ENCODE data around the gene PDE1C.

The PDE1C gene

DNA sequence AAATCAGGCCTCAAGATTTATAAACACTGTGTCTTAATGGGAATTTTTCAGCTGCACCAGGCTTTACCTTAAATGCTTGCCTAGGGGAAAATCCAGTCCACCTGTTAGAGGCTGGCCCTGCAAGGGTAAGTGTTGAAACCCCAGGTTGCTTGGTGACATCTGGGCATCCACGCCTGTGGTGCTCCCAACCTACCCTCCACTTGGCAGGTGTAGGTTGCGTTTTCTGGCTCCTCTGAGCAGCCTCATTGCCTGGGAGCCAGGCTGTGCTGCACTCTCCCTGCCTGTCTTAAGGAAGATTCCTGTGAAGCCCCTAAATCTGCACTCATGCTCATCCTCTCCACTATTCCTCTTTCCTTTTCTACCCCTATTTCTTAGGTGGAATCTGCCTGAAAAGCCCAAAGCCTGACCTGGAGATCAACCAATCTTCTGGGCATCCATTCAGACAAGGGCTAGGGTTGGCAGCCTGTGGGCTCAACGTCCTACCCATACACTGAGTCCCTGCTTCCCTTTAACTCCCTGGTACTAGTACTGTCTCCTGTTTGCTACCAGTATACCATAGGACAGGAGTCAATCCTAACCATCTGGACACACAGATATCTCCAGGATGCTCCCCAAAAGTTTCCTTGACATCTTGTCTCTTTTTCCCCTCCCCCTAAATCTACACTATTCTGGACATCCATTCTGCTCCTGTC lies 150.4 kb downstream of the PDE1C start:
- no peaks in the 10 kb centered on the region for H3K9me3 ChIP-seq (ENCODE audit: control insufficient read depth, insufficient read depth, low read depth, low read length)
- peaks cover 5% of the 10 kb centered on the region; the same call in 1 of the 2 replicates for H3K27me3 ChIP-seq (ENCODE audit: control insufficient read depth, insufficient read depth, low read length)
- no peak overlapping the region for H3K27ac ChIP-seq (ENCODE audit: low read depth, low read length)
- no peak overlapping the region for H3K9ac ChIP-seq (ENCODE audit: low read length)
- no peaks in the 10 kb centered on the region for H3K4me1 ChIP-seq (ENCODE audit: control insufficient read depth, insufficient read depth, low read length)
- H3K4me3 ChIP-seq (ENCODE audit: low read depth, low read length) = no peak overlapping the region
- H3K36me3 ChIP-seq (ENCODE audit: control insufficient read depth, insufficient read depth, low read length) = no peaks in the 10 kb centered on the region

DNA sequence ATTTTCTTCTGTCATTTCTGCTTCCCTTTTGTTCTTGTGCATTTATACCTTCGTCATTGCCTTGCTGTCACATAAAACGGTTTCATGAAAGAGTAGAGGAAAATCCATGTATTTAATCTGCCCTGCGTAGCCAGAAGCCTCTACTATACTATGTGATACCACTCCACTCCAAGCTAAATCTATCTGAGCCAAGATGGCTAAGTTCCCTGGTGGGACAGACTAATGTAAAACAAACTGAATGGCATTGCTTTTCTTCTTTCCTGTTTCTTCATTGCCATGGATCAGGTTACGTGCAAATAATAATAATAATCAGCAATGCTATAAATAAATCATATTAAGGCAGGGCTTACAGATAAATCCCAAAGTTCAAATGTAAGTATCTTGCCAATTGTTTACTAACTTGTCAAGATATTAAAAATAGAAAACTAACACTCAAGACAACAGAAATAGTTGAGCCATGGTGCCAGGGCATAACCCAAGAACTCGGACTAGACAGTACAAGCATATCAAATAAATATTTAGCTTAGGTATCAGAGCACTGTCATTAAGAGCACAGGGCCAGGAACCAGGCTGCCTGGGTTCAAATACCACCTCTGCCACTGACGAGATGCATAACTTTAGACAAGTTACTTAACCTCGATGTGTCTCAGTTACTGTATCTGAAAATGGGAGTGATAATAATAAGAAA lies 151.4 kb downstream of the PDE1C start:
- Histone ChIP-seq H3K27ac (ENCODE audit: low read depth, low read length) (no peak overlapping the region), H3K9me3 (ENCODE audit: control insufficient read depth, insufficient read depth, low read depth, low read length) (no peaks in the 10 kb centered on the region), H3K36me3 (ENCODE audit: control insufficient read depth, insufficient read depth, low read length) (no peaks in the 10 kb centered on the region), H3K9ac (ENCODE audit: low read length) (no peak overlapping the region), H3K4me1 (ENCODE audit: control insufficient read depth, insufficient read depth, low read length) (no peaks in the 10 kb centered on the region), H3K4me3 (ENCODE audit: low read depth, low read length) (no peak overlapping the region), H3K27me3 (ENCODE audit: control insufficient read depth, insufficient read depth, low read length) (peaks cover 5% of the 10 kb centered on the region; the same call in 1 of the 2 replicates)

DNA sequence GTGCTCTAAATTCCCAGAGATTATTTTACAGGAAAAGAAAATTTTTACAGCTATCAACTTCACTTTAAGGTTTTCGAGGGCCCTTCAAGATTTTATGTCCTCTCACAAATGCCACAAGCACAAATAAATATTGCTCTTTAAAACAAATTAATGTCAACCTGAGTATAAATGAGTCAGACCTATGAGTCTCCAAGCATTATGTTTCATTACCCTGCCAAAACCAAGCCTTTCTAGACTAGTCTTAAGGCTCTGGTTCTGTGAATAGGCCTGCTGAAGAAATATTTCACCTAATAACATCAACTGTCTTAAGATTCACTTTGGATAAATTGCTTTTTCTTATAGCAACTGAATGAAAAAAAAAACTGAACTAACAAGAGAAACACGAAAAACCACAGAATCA lies 153.0 kb downstream of the PDE1C start:
- Histone ChIP-seq H3K9ac (ENCODE audit: low read length) (no peak overlapping the region), H3K9me3 (ENCODE audit: control insufficient read depth, insufficient read depth, low read depth, low read length) (no peaks in the 10 kb centered on the region), H3K4me3 (ENCODE audit: low read depth, low read length) (no peak overlapping the region), H3K4me1 (ENCODE audit: control insufficient read depth, insufficient read depth, low read length) (no peaks in the 10 kb centered on the region), H3K27me3 (ENCODE audit: control insufficient read depth, insufficient read depth, low read length) (peaks cover 5% of the 10 kb centered on the region; the same call in 1 of the 2 replicates), H3K36me3 (ENCODE audit: control insufficient read depth, insufficient read depth, low read length) (no peaks in the 10 kb centered on the region), H3K27ac (ENCODE audit: low read depth, low read length) (no peak overlapping the region)

DNA sequence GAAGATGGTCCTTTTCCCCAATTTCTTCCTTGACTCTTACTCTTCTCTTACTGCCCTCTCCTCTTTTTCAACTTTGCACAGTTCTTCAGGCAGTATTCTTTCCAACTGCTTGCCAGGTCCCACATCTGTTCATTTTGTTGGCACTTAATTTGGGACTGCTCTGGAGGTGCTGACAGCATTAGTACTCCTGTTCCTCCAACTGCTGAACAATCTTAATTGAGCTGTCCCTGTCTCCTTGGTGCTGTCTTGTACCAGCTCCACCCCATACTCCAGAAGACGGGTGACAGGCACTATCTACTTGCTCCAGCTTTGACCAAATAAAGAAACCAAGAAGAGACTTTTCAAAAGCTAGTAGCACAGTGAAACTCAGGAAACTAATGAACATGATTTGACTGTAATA lies 160.0 kb downstream of the PDE1C start:
- no peak overlapping the region for H3K27ac ChIP-seq (ENCODE audit: low read depth, low read length)
- no peaks in the 10 kb centered on the region for H3K4me1 ChIP-seq (ENCODE audit: control insufficient read depth, insufficient read depth, low read length)
- no peak overlapping the region for H3K4me3 ChIP-seq (ENCODE audit: low read depth, low read length)
- H3K9ac ChIP-seq (ENCODE audit: low read length) = no peak overlapping the region
- no peaks in the 10 kb centered on the region for H3K36me3 ChIP-seq (ENCODE audit: control insufficient read depth, insufficient read depth, low read length)
- H3K27me3 ChIP-seq (ENCODE audit: control insufficient read depth, insufficient read depth, low read length) = no peaks in the 10 kb centered on the region
- H3K9me3 ChIP-seq (ENCODE audit: control insufficient read depth, insufficient read depth, low read depth, low read length) = no peaks in the 10 kb centered on the region

DNA sequence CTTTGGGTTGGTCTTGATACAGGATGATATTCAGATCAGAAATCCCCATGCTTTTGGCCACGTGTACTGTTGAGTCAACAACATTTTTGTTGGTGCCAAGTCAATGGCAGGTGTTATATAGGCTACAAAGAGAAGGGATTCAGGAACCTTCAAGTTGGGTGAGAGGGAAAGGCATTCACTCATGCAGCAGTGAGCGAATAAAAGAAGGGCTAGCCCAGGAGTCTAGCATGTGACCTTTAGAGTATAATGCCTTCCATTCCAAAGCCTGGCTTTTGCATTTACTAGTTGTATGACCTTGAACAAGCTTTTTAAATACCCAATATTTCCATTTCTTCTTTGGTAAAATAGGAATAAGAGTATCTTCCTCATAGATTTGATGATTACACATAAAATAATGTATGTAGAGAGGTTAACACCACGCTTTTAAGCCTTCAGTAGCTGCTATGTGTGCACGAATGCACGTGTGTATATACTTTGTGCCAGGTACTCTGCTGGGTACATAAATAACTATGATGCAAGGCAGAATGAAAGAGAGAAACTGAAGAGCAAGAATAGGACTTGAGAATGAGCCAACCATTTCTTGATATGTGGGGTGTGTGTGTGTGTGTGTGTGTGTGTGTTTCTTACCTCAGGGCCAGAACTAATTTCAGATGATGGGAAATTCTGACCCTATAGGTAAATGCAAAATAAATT lies 163.6 kb downstream of the PDE1C start:
- H3K27me3 ChIP-seq (ENCODE audit: control insufficient read depth, insufficient read depth, low read length) = no peaks in the 10 kb centered on the region
- H3K4me1 ChIP-seq (ENCODE audit: control insufficient read depth, insufficient read depth, low read length) = no peaks in the 10 kb centered on the region
- H3K27ac ChIP-seq (ENCODE audit: low read depth, low read length) = no peak overlapping the region
- no peaks in the 10 kb centered on the region for H3K36me3 ChIP-seq (ENCODE audit: control insufficient read depth, insufficient read depth, low read length)
- no peaks in the 10 kb centered on the region for H3K9me3 ChIP-seq (ENCODE audit: control insufficient read depth, insufficient read depth, low read depth, low read length)
- no peak overlapping the region for H3K9ac ChIP-seq (ENCODE audit: low read length)
- no peak overlapping the region for H3K4me3 ChIP-seq (ENCODE audit: low read depth, low read length)

DNA sequence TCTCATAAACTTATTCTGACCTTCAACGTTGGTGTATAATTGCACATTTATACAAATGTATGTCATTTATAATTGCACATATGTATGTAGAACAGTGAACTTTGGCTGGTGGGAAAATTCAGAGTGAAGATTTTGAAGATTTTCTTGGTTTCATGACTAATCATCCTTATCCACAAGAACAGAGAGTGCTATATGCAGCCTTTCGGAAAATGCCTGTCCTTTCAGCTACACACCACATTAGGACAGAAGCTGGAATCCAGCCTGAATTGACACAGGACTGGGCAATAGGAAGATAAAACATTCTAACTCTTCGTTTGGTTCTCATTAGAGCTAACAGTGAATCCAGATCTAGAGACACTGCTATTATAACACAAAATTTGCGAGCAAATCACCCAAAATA lies 166.2 kb downstream of the PDE1C start:
- Histone ChIP-seq H3K9ac (ENCODE audit: low read length) (no peak overlapping the region), H3K4me1 (ENCODE audit: control insufficient read depth, insufficient read depth, low read length) (peaks cover 5% of the 10 kb centered on the region; the same call in 1 of the 2 replicates), H3K27me3 (ENCODE audit: control insufficient read depth, insufficient read depth, low read length) (no peaks in the 10 kb centered on the region), H3K27ac (ENCODE audit: low read depth, low read length) (no peak overlapping the region), H3K4me3 (ENCODE audit: low read depth, low read length) (no peak overlapping the region), H3K36me3 (ENCODE audit: control insufficient read depth, insufficient read depth, low read length) (no peaks in the 10 kb centered on the region), H3K9me3 (ENCODE audit: control insufficient read depth, insufficient read depth, low read depth, low read length) (no peaks in the 10 kb centered on the region)

DNA sequence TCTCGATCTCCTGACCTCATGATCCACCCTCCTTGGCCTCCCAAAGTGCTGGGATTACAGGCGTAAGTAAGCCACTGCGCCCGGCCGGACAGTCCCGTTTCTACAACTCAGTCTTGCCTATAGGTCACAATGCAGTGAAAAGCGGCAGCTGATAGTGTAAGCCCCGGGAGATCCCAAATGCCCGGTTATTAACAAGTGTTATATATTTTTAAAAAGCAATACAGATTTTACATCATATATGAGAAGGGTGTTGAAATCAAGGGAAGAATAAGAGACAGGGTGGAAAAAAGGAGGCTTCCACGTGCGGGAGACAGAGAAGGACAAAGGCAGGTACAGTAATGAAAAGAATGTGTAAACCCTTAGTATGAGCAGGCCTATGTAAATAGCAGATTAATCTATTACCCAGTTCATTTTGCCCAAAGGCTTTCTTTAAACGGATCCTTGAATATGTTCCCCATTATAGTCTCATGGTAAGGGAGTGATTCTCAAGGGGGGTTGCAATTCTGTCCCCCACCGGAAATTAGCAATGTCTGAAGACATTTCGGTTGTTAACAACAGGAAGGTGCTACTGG lies 170.8 kb downstream of the PDE1C start:
- Histone ChIP-seq H3K27me3 (ENCODE audit: control insufficient read depth, insufficient read depth, low read length) (no peaks in the 10 kb centered on the region), H3K9ac (ENCODE audit: low read length) (no peak overlapping the region), H3K9me3 (ENCODE audit: control insufficient read depth, insufficient read depth, low read depth, low read length) (no peaks in the 10 kb centered on the region), H3K4me3 (ENCODE audit: low read depth, low read length) (no peak overlapping the region), H3K27ac (ENCODE audit: low read depth, low read length) (no peak overlapping the region), H3K36me3 (ENCODE audit: control insufficient read depth, insufficient read depth, low read length) (no peaks in the 10 kb centered on the region), H3K4me1 (ENCODE audit: control insufficient read depth, insufficient read depth, low read length) (peaks cover 11% of the 10 kb centered on the region; the same call in 1 of the 2 replicates)

DNA sequence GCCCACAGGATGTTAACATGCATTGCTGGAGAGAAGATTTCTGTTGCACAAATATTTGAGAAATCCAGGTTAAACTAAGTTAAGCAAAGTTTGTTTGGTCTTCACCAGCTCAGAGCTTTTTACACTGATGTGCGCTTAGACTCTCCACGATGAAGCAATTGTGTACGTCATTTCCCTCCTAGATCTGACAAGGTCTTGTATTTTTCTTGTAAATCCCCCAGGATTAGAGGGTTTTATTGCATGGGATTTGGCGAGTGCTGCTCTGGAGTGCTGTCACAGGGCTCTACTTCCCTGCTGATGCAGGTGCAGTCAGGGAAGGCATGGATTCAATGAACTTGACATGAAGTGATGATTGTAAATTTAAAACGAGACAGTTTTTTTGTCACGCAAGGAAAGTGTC lies 173.3 kb downstream of the PDE1C start:
- Histone ChIP-seq H3K36me3 (ENCODE audit: control insufficient read depth, insufficient read depth, low read length) (no peaks in the 10 kb centered on the region), H3K9me3 (ENCODE audit: control insufficient read depth, insufficient read depth, low read depth, low read length) (no peaks in the 10 kb centered on the region), H3K9ac (ENCODE audit: low read length) (no peak overlapping the region), H3K4me3 (ENCODE audit: low read depth, low read length) (no peak overlapping the region), H3K4me1 (ENCODE audit: control insufficient read depth, insufficient read depth, low read length) (peaks cover 11% of the 10 kb centered on the region; the same call in 1 of the 2 replicates), H3K27me3 (ENCODE audit: control insufficient read depth, insufficient read depth, low read length) (no peaks in the 10 kb centered on the region; the same call in 1 of the 2 replicates), H3K27ac (ENCODE audit: low read depth, low read length) (no peak overlapping the region)

DNA sequence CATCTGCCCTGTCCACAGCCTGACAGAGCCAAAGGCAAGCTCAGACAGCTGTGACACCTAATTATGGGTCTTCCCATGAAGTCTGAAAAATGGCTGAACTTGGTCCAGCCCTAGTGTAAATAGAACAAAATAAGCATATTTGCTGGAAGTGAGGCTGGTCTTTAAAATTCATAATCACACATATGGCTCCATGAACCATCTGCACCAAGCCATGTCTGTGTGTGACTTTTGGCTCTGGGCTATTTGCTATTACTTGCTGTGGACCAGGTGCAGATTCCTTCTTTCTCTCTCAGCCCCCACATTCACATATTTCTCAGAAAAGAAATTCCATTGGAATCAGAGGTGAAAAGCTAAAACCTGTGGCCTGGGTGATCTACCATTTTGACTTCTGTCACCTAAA lies 175.9 kb downstream of the PDE1C start:
- no peak overlapping the region for H3K27ac ChIP-seq (ENCODE audit: low read depth, low read length)
- peaks cover 6% of the 10 kb centered on the region; the same call in 1 of the 2 replicates for H3K4me1 ChIP-seq (ENCODE audit: control insufficient read depth, insufficient read depth, low read length)
- no peak overlapping the region for H3K9ac ChIP-seq (ENCODE audit: low read length)
- H3K4me3 ChIP-seq (ENCODE audit: low read depth, low read length) = no peak overlapping the region
- no peaks in the 10 kb centered on the region for H3K36me3 ChIP-seq (ENCODE audit: control insufficient read depth, insufficient read depth, low read length)
- H3K27me3 ChIP-seq (ENCODE audit: control insufficient read depth, insufficient read depth, low read length) = no peaks in the 10 kb centered on the region; the same call in 1 of the 2 replicates
- H3K9me3 ChIP-seq (ENCODE audit: control insufficient read depth, insufficient read depth, low read depth, low read length) = no peaks in the 10 kb centered on the region

DNA sequence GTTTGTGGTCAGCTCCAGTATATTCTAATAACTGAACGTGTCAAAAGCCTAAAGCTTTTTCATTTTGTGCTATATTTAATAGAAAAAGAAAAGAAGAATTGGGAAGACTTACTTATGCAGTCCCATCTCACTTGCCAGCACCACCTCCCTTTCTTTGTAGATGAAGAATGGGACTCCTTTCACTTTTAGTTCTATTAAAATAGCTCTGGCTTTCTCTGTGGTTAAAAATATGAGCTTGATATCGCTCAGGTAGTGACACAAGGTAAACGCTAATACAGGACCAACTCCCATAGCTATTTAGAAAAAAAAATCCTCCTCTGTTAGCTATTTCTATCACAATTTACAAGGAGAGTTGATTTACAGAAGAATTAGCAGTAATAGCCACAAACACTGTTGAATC lies 176.8 kb downstream of the PDE1C start:
- no peak overlapping the region for H3K9ac ChIP-seq (ENCODE audit: low read length)
- no peak overlapping the region for H3K4me3 ChIP-seq (ENCODE audit: low read depth, low read length)
- H3K4me1 ChIP-seq (ENCODE audit: control insufficient read depth, insufficient read depth, low read length) = peaks cover 6% of the 10 kb centered on the region; the same call in 1 of the 2 replicates
- H3K27me3 ChIP-seq (ENCODE audit: control insufficient read depth, insufficient read depth, low read length) = no peaks in the 10 kb centered on the region; the same call in 1 of the 2 replicates
- H3K36me3 ChIP-seq (ENCODE audit: control insufficient read depth, insufficient read depth, low read length) = no peaks in the 10 kb centered on the region
- H3K9me3 ChIP-seq (ENCODE audit: control insufficient read depth, insufficient read depth, low read depth, low read length) = no peaks in the 10 kb centered on the region
- no peak overlapping the region for H3K27ac ChIP-seq (ENCODE audit: low read depth, low read length)

Measured in HUES6 (cell line).